Lung microvascular endothelial cell (primary cell): Measurements from ENCODE around the gene WDR93. TPM values are rescaled to one million over a fixed set of nuclear protein-coding genes. Genes with fewer than 3 reads are reported as not detected.

Source experiments
- DNase-seq, 2 donors: peaks; one replicate each; pipeline versions ENCODE4 v3.0.0 to v3.0.0-alpha.2; 2010; ENCODE audit warnings: low read depth in 2 of 2
- total RNA-seq: library from RNA; depleted of rRNA; stranded (reverse); fragments of >200 nt; gene quantifications from 2 replicates; pipeline ENCODE4 v1.2.1, GENCODE V29; 2014

The WDR93 gene
- total RNA-seq, result not detected in 2 replicates

DNA sequence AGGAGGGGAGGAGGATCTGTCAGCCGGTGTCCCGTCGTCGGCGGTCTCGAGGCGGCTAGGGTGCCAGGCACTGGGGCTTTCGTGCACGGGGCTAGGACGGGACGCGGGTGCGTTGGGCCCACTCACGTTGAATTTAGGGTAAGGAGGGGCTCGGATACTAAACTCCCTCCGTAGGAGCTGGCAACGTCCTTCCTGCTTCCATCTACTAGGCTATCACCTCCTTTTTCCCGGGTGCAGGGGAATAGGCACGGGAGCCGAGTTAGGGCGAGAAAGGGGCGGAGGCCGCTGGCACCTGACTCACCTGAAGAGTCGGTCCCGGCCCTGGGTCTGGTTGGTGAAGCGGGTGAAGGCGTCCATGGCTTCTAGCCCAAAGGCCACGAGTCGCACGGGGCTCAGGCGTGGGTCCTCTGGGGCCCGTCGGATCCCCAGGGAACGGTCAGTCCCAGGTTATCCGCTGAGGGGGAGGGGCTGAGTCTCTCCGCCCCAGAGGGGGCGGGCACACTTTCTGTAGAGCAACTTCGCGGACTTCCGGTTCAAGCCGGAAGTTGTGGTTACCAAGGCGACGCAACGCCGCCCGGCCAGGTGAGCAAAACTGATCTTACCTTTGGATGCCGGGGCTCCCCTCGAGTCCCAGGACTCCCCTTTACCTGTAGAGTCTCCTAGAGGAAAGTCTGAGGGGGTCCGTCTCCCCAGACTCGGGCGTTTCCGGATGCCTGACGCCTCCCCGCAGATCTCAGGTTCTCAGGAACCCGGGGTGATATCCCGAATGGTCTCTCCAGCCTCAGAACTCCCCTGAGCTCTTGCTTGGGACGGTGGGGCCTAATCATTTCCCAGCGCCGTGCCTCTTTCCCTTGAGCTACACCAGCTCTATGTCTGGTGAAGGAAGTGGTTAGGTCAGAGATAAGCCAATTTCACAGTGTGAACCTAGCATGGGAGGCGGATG lies at the start of gene WDR93, which contains the start of gene PEX11A:
WDR93 (plus strand) TSS at position 536 of the 943 bp plus-strand sequence. CDS start 10,936 bp downstream, outside the sequence.
PEX11A (minus strand) TSS at position 479 of the 943 bp plus-strand sequence; CDS start at position 357, 122 bp downstream.
- peak; percentile 60 to 71 for DNase-seq

DNA sequence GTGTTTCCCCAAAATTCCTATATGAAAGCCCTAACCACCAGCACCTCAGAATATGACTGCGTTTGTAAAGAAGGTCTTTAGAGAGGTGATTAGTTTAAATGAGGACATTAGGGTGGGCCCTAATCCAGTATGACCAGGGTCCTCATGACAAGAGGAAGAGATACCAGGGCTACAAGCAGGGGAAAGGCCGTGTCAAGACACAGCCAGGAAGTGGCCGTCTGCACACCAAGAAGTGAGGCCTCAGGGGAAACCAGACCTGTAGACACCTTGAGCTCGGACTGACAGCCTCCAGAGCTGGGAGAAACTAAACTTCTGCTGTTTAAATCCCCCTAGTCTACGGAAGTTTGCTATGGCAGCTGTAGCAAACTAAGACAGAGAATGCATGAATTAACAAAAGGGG lies 49.6 kb upstream of the WDR93 start:
- DNase-seq, result no peak

GRCh38 chr15:89642106-89642505 lies 48.5 kb upstream of the WDR93 start:
- DNase-seq, result no peak

GRCh38 chr15:89645680-89646079 lies 44.9 kb upstream of the WDR93 start:
- no peak for DNase-seq

- no peak for DNase-seq
Observed at GRCh38 chr15:89646416-89647141, 44.0 kb upstream of the WDR93 start.

GRCh38 chr15:89647191-89647851 lies 43.3 kb upstream of the WDR93 start:
- peak; percentile 64 to 75 for DNase-seq

GRCh38 chr15:89648106-89649012 lies 42.3 kb upstream of the WDR93 start:
- DNase-seq, result peak in 1 of 2 donors; percentile 14

DNA sequence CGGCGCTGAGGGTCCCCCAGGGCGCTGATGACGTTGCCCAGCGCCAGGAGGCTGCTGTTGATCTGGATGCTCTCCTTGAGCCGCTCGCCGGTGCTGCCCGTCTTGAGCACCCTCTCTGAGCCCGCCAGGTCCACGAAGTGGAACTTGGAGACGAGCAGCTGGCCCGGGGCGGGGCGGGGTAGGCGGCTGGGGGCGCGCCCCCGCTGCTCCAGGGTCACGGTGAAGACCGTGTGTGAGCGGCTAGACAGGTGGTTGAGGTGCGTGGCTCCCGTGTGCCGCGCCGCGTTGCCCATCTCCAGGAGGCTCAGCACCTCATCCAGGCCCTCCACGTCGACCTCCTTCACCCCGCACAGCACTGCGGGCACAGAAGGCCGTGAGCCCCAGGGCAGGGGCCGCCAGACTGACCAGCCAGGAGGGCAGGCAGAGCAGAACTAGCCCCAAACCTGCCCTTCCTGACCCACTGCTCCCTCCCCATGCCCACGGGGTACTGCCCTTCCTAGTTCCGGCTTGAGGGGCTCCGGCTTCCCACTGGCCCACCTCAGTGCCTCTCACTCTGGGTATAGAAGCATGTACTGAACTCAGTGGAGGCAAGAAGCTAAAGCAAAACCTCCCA lies 41.5 kb upstream of the WDR93 start:
- DNase-seq, result no peak

DNA sequence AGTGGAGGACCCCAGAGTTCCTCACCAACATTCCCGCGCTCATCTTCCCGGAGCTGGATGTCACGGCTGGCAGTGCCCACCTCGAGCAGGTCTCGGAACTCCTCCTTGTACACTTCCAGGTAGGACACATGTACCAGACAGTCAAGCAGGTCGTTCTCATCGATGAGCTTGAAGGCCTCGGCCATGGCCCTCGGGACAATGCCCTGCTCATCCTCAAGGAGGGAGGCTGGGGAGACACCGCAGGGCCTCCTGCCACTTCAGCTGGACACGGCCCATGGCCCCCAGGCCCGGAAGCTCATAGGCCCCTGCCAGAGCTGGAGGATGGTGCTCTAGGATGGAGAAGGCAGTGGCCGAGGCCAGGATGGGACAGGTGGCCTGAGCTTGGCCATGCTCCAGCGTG lies 40.9 kb upstream of the WDR93 start:
- DNase-seq, result no peak

- DNase-seq, result no peak
Observed at GRCh38 chr15:89652131-89652530, 38.5 kb upstream of the WDR93 start.

DNA sequence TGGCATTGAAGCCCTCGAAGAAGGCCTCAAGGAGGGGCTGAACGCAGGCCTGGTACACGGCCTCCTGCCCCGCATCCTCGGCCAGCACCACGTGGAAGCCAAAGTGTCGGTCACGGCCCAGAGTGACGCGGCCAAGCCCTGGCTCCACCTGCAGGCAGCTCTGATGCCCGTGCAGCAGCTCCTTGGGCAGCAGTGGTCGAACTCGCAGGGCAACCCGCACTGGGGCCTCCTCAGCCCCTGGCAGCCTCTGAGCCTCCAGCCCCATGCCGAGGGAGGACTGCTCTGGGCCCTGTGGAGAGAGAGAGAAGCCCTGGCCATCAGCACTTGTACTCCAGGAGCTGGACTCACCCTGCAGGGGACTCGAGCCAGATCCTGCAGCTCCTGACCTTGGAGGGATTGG lies 37.9 kb upstream of the WDR93 start:
- no peak for DNase-seq

DNA sequence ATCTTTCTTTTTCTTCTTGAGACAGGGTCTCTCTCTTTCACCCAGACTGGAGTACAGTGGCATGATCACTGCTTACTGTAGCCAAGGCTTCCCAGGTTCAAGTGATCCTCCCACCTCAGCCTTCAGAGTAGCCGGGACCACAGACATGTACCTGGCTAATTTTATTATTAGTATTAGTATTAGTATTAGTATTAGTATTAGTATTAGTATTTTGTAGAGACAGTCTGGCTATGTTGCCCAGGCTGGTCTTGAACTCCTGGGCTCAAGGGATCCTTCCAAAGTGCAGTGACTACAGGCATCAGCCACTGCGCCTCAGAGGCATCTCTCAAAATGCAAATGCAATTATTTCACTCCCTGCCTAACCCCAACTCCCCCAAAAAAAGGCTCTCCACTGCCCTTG lies 37.0 kb upstream of the WDR93 start:
- no peak for DNase-seq

- no peak for DNase-seq
Observed at GRCh38 chr15:89654301-89654761, 36.3 kb upstream of the WDR93 start.

DNA sequence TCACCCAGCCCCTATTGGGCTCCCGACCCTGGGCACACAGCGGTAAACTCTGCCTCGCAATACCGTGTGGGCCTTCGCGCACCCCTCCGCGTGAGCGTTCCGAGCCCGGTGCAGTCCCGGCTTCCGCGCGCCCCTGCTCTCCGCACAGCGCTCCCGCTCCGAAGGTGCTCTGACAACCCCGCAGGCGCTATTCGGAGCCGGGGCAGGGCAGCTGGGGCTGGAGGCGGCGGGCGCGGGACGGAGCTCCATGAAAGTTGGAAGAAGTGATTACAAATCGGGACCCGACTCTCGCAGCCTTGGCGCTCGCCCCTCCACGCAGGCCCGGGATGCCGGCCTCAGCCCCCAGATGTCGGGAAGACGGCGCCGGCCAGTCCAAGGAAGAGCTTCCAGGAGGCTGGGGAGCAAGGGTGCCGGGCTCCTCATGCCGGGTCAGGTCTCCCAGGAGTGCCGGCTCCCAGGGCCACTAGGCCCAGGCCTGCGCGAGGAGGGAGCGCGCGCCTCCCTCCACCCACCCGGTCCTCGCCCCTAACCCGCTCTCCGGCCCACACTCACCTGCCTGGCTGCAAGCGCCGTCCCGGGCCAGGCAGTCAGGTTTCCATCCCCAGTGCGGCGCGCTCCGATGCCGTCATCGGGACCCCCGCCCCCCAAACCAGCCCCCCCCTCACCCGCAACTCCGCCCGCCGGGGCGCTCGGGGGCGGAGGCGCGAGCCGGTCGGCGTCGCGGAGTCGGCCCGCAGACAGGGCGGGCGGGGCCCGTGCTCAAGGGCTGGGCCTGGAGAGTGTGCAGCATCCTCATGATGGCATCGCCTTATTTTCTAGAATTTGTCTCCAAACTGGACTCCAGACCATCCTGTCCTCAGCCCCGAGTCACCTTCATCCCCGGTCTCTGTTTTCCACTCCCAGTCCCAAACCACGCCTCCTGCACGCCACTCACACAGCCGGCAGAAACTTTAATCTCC lies 35.5 kb upstream of the WDR93 start, which contains the start of gene KIF7:
KIF7 (minus strand) TSS at position 621 of the 959 bp plus-strand sequence. CDS start 2,537 bp downstream, outside the sequence.
- peak; percentile 40 to 43 for DNase-seq

DNA sequence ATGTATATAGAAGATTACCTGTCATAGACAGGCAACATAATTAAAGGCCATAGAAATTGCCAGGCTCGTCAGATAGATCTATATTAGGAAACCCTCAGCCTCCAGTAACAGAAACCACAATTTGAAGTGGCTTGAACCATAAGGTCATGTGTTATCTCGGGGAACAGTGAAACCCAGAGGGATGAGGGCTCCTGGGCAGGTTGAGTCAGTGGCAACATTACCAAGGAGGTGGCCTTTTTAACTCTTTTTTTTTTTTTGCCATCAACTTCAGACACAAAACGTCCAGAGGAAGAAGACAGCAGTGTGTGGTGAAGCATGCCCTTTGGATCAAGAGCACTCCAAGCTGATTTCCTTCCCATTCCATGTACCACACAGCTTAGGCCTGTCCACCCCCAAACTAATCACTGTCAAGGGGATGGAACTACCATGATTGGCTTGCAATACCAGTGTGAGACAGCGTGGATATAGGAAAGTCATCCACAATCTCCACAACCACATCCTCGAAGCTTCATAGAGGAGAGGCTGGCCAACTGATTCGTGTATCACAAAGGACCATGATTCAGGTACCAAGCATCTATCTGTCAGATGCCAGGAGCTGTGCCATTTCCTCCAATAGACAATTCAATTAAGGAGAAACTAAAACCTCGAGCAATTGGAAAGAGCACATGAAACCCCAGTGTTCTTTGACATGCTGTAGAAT lies 34.3 kb upstream of the WDR93 start:
- DNase-seq, result no peak

DNA sequence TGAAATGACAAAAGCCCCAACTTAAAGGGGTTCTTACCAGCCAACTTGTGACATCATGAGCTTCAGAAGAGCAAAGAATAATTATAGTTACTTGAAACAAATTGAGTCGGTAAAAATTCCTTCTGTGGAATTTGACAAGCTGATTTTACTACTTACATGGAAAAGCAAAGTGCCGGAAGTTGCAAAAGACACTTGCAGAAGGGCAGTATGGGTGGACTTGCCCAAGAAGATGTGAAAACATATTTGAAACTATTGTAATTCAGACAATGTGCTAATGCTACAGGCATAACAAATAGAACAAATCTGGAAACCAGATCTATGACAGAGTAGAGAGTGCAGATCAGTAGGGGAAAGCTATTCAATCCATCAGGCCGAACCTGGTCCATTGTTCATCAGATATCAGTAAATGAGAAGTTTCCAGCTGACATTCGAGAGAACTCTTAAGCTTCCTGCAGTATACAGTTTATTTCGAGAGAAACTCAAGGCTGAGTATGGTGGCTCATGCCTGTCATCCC lies 32.9 kb upstream of the WDR93 start:
- DNase-seq, result no peak

DNA sequence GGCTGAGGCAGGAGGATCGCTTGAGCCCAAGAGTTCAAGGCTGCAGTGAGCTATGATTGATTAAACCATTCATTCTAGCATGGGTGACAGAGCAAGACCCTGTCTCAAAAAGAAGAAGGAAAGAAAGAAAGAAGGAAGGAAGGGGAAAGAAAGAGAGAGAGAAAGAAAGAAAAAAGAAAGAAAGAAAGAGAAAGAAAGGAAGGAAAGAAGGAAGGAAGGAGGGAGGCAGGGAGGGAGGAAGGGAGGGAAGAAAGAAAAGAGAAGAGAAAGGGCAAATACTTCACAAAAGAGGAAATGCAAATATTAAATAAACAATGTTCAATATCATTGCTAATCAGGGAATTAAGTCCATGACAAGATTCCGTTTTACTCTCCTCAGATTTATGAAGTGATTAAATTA lies 31.3 kb upstream of the WDR93 start:
- no peak for DNase-seq

DNA sequence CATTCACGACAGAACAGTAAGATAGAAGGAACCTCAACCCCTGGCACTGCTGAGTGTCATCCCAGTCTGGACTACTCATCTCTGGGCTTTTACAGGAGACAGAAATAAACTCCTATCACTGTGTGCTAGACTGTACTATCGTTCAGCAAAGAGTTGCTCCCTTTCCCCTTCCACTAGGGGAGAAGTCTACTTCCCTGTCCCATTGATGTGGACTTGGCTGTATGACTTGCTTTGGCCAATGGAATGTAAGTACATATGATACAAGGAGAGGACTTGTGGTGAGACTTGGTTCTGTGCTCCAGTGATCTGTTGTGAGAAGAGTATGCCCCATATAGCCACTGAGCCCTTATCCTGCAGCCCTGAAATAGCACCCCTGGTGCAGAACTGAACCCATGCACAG lies 30.1 kb upstream of the WDR93 start:
- no peak for DNase-seq
